H1 (cell line): ENCODE results near the gene FIBIN. TPM values are rescaled to one million over a fixed set of nuclear protein-coding genes. Genes with fewer than 3 reads are reported as not detected.

ENCODE experiments used
- polyA plus RNA-seq, 7 experiments: library from polyadenylated mRNA; depleted of rRNA in 3 of 7; stranded (reverse) in 5 of 7; unstranded in 2 of 7; fragments of >200 nt in 5 of 7; fragments of 200-250 nt in 2 of 7; gene quantifications; 1 replicate in 5 of 7; 2 replicates in 1 of 7; 4 replicates in 1 of 7; pipeline versions ENCODE4 v1.2.1 to v1.2.3, GENCODE V29; 2011 to 2013; ENCODE audit warnings: missing spikeins in 2 of 7, mixed read lengths in 2 of 7
- total RNA-seq: library from RNA; stranded (reverse); fragmentation: NEBNext Ultra II Directional; extraction: Animal tissue kit (Norgen Biotek cat#: 25700); gene quantifications from 2 replicates; pipeline ENCODE4 v1.2.1, GENCODE V29; 2021
- TF ChIP-seq, protein P1 (sequence below): fragments of 300-600 bp; sonication (generic); IDR thresholded peaks from 2 replicates; pipeline ENCODE4 v1.7.1; 2012; ENCODE audit warnings: low read length, moderate library complexity, mild to moderate bottlenecking, inconsistent platforms; ENCODE audit not compliant: insufficient replicate concordance

FIBIN gene
- total and polyA plus RNA-seq, 2 of the 8 experiments (the other 6 are each of a cell fraction or from before 2014, with no cell fraction given) = 0.38 to 0.45 TPM

DNA sequence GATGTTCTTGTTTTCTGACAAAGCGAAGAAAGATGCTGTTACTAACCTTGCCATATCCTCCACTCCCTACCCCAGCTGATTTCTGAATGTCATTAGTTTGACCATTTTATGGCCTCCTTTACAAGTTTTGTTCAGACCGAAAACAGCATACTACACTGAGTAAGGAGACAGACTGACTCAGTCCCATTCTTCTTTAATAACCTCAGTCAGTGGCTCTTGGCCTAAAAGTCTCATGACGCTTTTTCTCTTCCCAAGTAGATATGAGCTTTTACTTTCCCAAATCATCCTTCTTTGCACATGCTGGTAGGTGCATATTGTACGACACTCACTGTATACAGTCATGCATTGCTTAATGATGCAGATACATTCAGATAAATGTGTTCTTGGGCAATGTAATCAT lies 8.0 kb upstream of the FIBIN start (continued):
- TF ChIP-seq, protein P1, sequence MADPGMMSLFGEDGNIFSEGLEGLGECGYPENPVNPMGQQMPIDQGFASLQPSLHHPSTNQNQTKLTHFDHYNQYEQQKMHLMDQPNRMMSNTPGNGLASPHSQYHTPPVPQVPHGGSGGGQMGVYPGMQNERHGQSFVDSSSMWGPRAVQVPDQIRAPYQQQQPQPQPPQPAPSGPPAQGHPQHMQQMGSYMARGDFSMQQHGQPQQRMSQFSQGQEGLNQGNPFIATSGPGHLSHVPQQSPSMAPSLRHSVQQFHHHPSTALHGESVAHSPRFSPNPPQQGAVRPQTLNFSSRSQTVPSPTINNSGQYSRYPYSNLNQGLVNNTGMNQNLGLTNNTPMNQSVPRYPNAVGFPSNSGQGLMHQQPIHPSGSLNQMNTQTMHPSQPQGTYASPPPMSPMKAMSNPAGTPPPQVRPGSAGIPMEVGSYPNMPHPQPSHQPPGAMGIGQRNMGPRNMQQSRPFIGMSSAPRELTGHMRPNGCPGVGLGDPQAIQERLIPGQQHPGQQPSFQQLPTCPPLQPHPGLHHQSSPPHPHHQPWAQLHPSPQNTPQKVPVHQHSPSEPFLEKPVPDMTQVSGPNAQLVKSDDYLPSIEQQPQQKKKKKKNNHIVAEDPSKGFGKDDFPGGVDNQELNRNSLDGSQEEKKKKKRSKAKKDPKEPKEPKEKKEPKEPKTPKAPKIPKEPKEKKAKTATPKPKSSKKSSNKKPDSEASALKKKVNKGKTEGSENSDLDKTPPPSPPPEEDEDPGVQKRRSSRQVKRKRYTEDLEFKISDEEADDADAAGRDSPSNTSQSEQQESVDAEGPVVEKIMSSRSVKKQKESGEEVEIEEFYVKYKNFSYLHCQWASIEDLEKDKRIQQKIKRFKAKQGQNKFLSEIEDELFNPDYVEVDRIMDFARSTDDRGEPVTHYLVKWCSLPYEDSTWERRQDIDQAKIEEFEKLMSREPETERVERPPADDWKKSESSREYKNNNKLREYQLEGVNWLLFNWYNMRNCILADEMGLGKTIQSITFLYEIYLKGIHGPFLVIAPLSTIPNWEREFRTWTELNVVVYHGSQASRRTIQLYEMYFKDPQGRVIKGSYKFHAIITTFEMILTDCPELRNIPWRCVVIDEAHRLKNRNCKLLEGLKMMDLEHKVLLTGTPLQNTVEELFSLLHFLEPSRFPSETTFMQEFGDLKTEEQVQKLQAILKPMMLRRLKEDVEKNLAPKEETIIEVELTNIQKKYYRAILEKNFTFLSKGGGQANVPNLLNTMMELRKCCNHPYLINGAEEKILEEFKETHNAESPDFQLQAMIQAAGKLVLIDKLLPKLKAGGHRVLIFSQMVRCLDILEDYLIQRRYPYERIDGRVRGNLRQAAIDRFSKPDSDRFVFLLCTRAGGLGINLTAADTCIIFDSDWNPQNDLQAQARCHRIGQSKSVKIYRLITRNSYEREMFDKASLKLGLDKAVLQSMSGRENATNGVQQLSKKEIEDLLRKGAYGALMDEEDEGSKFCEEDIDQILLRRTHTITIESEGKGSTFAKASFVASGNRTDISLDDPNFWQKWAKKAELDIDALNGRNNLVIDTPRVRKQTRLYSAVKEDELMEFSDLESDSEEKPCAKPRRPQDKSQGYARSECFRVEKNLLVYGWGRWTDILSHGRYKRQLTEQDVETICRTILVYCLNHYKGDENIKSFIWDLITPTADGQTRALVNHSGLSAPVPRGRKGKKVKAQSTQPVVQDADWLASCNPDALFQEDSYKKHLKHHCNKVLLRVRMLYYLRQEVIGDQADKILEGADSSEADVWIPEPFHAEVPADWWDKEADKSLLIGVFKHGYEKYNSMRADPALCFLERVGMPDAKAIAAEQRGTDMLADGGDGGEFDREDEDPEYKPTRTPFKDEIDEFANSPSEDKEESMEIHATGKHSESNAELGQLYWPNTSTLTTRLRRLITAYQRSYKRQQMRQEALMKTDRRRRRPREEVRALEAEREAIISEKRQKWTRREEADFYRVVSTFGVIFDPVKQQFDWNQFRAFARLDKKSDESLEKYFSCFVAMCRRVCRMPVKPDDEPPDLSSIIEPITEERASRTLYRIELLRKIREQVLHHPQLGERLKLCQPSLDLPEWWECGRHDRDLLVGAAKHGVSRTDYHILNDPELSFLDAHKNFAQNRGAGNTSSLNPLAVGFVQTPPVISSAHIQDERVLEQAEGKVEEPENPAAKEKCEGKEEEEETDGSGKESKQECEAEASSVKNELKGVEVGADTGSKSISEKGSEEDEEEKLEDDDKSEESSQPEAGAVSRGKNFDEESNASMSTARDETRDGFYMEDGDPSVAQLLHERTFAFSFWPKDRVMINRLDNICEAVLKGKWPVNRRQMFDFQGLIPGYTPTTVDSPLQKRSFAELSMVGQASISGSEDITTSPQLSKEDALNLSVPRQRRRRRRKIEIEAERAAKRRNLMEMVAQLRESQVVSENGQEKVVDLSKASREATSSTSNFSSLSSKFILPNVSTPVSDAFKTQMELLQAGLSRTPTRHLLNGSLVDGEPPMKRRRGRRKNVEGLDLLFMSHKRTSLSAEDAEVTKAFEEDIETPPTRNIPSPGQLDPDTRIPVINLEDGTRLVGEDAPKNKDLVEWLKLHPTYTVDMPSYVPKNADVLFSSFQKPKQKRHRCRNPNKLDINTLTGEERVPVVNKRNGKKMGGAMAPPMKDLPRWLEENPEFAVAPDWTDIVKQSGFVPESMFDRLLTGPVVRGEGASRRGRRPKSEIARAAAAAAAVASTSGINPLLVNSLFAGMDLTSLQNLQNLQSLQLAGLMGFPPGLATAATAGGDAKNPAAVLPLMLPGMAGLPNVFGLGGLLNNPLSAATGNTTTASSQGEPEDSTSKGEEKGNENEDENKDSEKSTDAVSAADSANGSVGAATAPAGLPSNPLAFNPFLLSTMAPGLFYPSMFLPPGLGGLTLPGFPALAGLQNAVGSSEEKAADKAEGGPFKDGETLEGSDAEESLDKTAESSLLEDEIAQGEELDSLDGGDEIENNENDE = no peak
- TF ChIP-seq, all 59 proteins: peak for 0
